ENCODE data around the gene NOL4L. TPM values are rescaled to one million over a fixed set of nuclear protein-coding genes. Genes with fewer than 3 reads are reported as not detected.
A peak's percentile ranks its signal among the peaks of the same experiment; 100 is the strongest.

NOL4L gene
- total RNA-seq, 1 donor from 2014 or later, result 90.6 TPM

GRCh38 chr20:32476684-32477593 is 108.2 kb downstream of the NOL4L start:
- Mint-ChIP-seq H3K27ac (peak overlapping the region; percentile 99), H3K4me1 (peaks cover 82% of the 10 kb centered on the region), H3K9me3 (no peaks in the 10 kb centered on the region), H3K4me3 (peak overlapping the region; percentile 62), H3K27me3 (ENCODE audit: low read depth) (no peaks in the 10 kb centered on the region), H3K36me3 (peaks cover 3% of the 10 kb centered on the region)
- TF ChIP-seq CTCF (IDR thresholded peaks at IDR 0.05; ENCODE audit: unreplicated experiment), result no peak
- peak in 1 of 2 experiments; percentile 14 for DNase-seq (ENCODE audit: low spot score in 2 of 2, unreplicated experiment in 2 of 2)

- Mint-ChIP-seq H3K36me3 (peaks cover 6% of the 10 kb centered on the region), H3K4me3 (peak overlapping the region; percentile 62), H3K9me3 (no peaks in the 10 kb centered on the region), H3K4me1 (peaks cover 74% of the 10 kb centered on the region), H3K27me3 (ENCODE audit: low read depth) (no peaks in the 10 kb centered on the region), H3K27ac (peak overlapping the region; percentile 99)
- peak; percentile 78 to 90 for DNase-seq (ENCODE audit: low spot score in 2 of 2, unreplicated experiment in 2 of 2)
- no peak for TF ChIP-seq CTCF (IDR thresholded peaks at IDR 0.05; ENCODE audit: unreplicated experiment)
Measured at GRCh38 chr20:32474967-32475811, 109.9 kb downstream of the NOL4L start.

GRCh38 chr20:32474717-32474966 is 110.5 kb downstream of the NOL4L start:
- peaks cover 74% of the 10 kb centered on the region for H3K4me1 Mint-ChIP-seq
- no peaks in the 10 kb centered on the region for H3K27me3 Mint-ChIP-seq (ENCODE audit: low read depth)
- peak overlapping the region; percentile 99 for H3K27ac Mint-ChIP-seq
- H3K36me3 Mint-ChIP-seq, result peaks cover 7% of the 10 kb centered on the region
- DNase-seq (ENCODE audit: low spot score in 2 of 2, unreplicated experiment in 2 of 2), result no peak
- H3K4me3 Mint-ChIP-seq, result peak overlapping the region; percentile 62
- H3K9me3 Mint-ChIP-seq, result no peaks in the 10 kb centered on the region
- no peak for TF ChIP-seq CTCF (IDR thresholded peaks at IDR 0.05; ENCODE audit: unreplicated experiment)

GRCh38 chr20:32474009-32474716 is 111.0 kb downstream of the NOL4L start:
- H3K36me3 Mint-ChIP-seq, result peaks cover 7% of the 10 kb centered on the region
- peak overlapping the region; percentile 62 for H3K4me3 Mint-ChIP-seq
- no peak for TF ChIP-seq CTCF (IDR thresholded peaks at IDR 0.05; ENCODE audit: unreplicated experiment)
- peaks cover 70% of the 10 kb centered on the region for H3K4me1 Mint-ChIP-seq
- peak overlapping the region; percentile 99 for H3K27ac Mint-ChIP-seq
- H3K27me3 Mint-ChIP-seq (ENCODE audit: low read depth), result no peaks in the 10 kb centered on the region
- DNase-seq (ENCODE audit: low spot score in 2 of 2, unreplicated experiment in 2 of 2), result peak in 1 of 2 experiments; percentile 37
- H3K9me3 Mint-ChIP-seq, result no peaks in the 10 kb centered on the region

GRCh38 chr20:32473231-32474008 is 111.7 kb downstream of the NOL4L start:
- peak in 1 of 2 experiments; percentile 37 for DNase-seq (ENCODE audit: low spot score in 2 of 2, unreplicated experiment in 2 of 2)
- peaks cover 7% of the 10 kb centered on the region for H3K36me3 Mint-ChIP-seq
- H3K4me1 Mint-ChIP-seq, result peaks cover 62% of the 10 kb centered on the region
- peak overlapping the region; percentile 62 for H3K4me3 Mint-ChIP-seq
- H3K9me3 Mint-ChIP-seq, result no peaks in the 10 kb centered on the region
- TF ChIP-seq CTCF (IDR thresholded peaks at IDR 0.05; ENCODE audit: unreplicated experiment), result no peak
- no peaks in the 10 kb centered on the region for H3K27me3 Mint-ChIP-seq (ENCODE audit: low read depth)
- H3K27ac Mint-ChIP-seq, result peak overlapping the region; percentile 92
